B cell (primary cell): ENCODE data around the gene MYO1B. TPM values are rescaled to one million over a fixed set of nuclear protein-coding genes. Genes with fewer than 3 reads are reported as not detected.

Experiments
- ATAC-seq: fragments of 200-7000 bp; cut with Tn5 transposase; one replicate; pipeline ENCODE4 v1.10.0; 2021; ENCODE audit warnings: low read depth, mild to moderate bottlenecking, moderate number of reproducible peaks, moderate library complexity
- CTCF ChIA-PET: fragments of 350-600 bp; sonication (Branson Sonifier 250); formaldehyde crosslinking; loops from one replicate; lab custom pipeline; 2021; ENCODE audit warnings: antibody characterized with exemption, inconsistent platforms; lab: Charles Lee
- POLR2A ChIA-PET: fragments of 350-600 bp; sonication (Branson Sonifier 250); formaldehyde crosslinking; loops from one replicate; lab custom pipeline; 2021; ENCODE audit warnings: antibody characterized with exemption; lab: Charles Lee
- DNase-seq: peaks from one replicate; pipeline ENCODE4 v3.0.0; 2013
- H2AFZ ChIP-seq: 2 replicates; pipeline ENCODE4 v1.6.1; 2012; ENCODE audit warnings: mild to moderate bottlenecking, low read depth, low read length; ENCODE audit not compliant: insufficient read depth, poor library complexity, severe bottlenecking
- H3K27ac ChIP-seq, 2 donors: 1 replicate in 1 of 2; 2 replicates in 1 of 2; pipeline ENCODE4 v1.5.1; 2012 to 2013; ENCODE audit warnings: low read length in 2 of 2, mild to moderate bottlenecking in 2 of 2, moderate library complexity in 1 of 2
- H3K27me3 ChIP-seq, 4 experiments: fragments of 200-600 bp in 1 of 4; sonication (generic) in 1 of 4; replicated peaks in 1 of 4; 1 replicate in 2 of 4; 2 replicates in 2 of 4; pipeline versions ENCODE4 v1.6.1 to v1.7.0; 2013 to 2016; ENCODE audit warnings: low read length in 3 of 4, mild to moderate bottlenecking in 2 of 4, mixed read lengths in 1 of 4, moderate library complexity in 1 of 4; ENCODE audit not compliant: insufficient read depth in 4 of 4, control insufficient read depth in 3 of 4; ENCODE audit errors: control extremely low read depth in 1 of 4
- H3K36me3 ChIP-seq, 2 experiments: replicated peaks in 1 of 2; 1 replicate in 1 of 2; 2 replicates in 1 of 2; pipeline versions ENCODE4 v1.6.1 to v1.7.1; 2013; ENCODE audit warnings: low read length in 1 of 2; ENCODE audit not compliant: insufficient read depth in 2 of 2, control insufficient read depth in 1 of 2; ENCODE audit errors: control extremely low read depth in 1 of 2, extremely low read depth in 1 of 2
- H3K4me1 ChIP-seq, 2 donors: fragments of 200-600 bp in 1 of 2; sonication (generic) in 1 of 2; 1 replicate in 1 of 2; 2 replicates in 1 of 2; pipeline versions ENCODE4 v1.5.1 to v1.6.1; 2013 to 2017; ENCODE audit warnings: low read length in 2 of 2; ENCODE audit not compliant: control insufficient read depth in 2 of 2, insufficient read depth in 2 of 2
- H3K4me2 ChIP-seq: replicated peaks from 2 replicates; pipeline ENCODE3; 2012; ENCODE audit warnings: mild to moderate bottlenecking, low read depth, low read length; ENCODE audit not compliant: poor library complexity, severe bottlenecking
- H3K4me3 ChIP-seq, 5 experiments: fragments of 200-600 bp in 1 of 5; sonication (generic) in 1 of 5; 1 replicate in 3 of 5; 2 replicates in 2 of 5; pipeline versions ENCODE4 v1.5.1 to v1.7.0; 2011 to 2016; ENCODE audit warnings: low read length in 4 of 5, mild to moderate bottlenecking in 4 of 5, low read depth in 2 of 5, control low read depth in 1 of 5, moderate library complexity in 1 of 5; ENCODE audit not compliant: insufficient read depth in 1 of 5; ENCODE audit errors: control extremely low read depth in 1 of 5, extremely low read depth in 1 of 5
- H3K79me2 ChIP-seq: fragments of 200-600 bp; sonication (generic); one replicate; pipeline ENCODE4 v1.6.0; 2016; ENCODE audit warnings: low read length; ENCODE audit not compliant: control insufficient read depth, insufficient read depth
- H3K9ac ChIP-seq: fragments of 200-600 bp; sonication (generic); 2 replicates; pipeline ENCODE4 v1.6.1; 2017; ENCODE audit warnings: mild to moderate bottlenecking, low read length, moderate library complexity
- H3K9me3 ChIP-seq, 3 donors: one replicate each; pipeline versions ENCODE4 v1.6.1 to v1.7.1; 2013; ENCODE audit warnings: low read length in 2 of 3; ENCODE audit not compliant: control insufficient read depth in 2 of 3, insufficient read depth in 1 of 3; ENCODE audit errors: control extremely low read depth in 1 of 3
- H4K20me1 ChIP-seq: 2 replicates; pipeline ENCODE4 v1.6.0; 2012; ENCODE audit warnings: mild to moderate bottlenecking, low read length; ENCODE audit not compliant: insufficient read depth, control insufficient read depth, poor library complexity, severe bottlenecking
- H3K27ac Mint-ChIP-seq: one replicate; pipeline ENCODE4 v1.8.0; 2021; ENCODE audit warnings: mixed read lengths
- H3K27me3 Mint-ChIP-seq: one replicate; pipeline ENCODE4 v1.8.0; 2021; ENCODE audit warnings: mixed read lengths
- H3K4me1 Mint-ChIP-seq: one replicate; pipeline ENCODE4 v1.8.0; 2021; ENCODE audit warnings: mixed read lengths
- H3K4me3 Mint-ChIP-seq: one replicate; pipeline ENCODE4 v1.8.0; 2021; ENCODE audit warnings: mixed read lengths
- H3K9me3 Mint-ChIP-seq: one replicate; pipeline ENCODE4 v1.8.0; 2022; ENCODE audit warnings: mixed read lengths; ENCODE audit not compliant: insufficient read depth
- EZH2 ChIP-seq: IDR thresholded peaks from 2 replicates; pipeline ENCODE4 v1.6.1; 2012; ENCODE audit warnings: borderline replicate concordance, low read depth, mild to moderate bottlenecking, moderate library complexity, low read length; ENCODE audit not compliant: insufficient read depth, poor library complexity, severe bottlenecking
- WGBS: methylation state at CpG from one replicate; pipeline ENCODE4 v1.1.5; 2013; ENCODE audit warnings: missing lambda C conversion rate; ENCODE audit not compliant: insufficient coverage; 5-methylcytosine and 5-hydroxymethylcytosine counted together
- intact Hi-C: fragments of 100-400 bp; cut with micrococcal nuclease; formaldehyde crosslinking; loops from one replicate; pipeline ENCODE4 v1.10.0; 2022
- polyA plus RNA-seq: library from polyadenylated mRNA; depleted of rRNA; stranded (reverse); fragments of >200 nt; gene quantifications from 2 replicates; pipeline ENCODE4 v1.2.3, GENCODE V29; 2012
- total RNA-seq, 2 donors: library from RNA; stranded (reverse); fragments of 120-200 nt in 1 of 2; gene quantifications; 1 replicate in 1 of 2; 2 replicates in 1 of 2; pipeline versions ENCODE4 v1.2.3 to v1.2.4, GENCODE V29; 2013 to 2022
- TF ChIP-seq, protein P1 (sequence below): fragments of 200-600 bp; IDR thresholded peaks from one replicate; pipeline ENCODE4 v1.8.0; 2022; ENCODE audit warnings: antibody characterized with exemption, mild to moderate bottlenecking

MYO1B gene
- total and polyA plus RNA-seq, 2 donors (not counting 1 experiment from before 2014, with no cell fraction given): 0.67 to 4.4 TPM

- Histone ChIP-seq H3K79me2 (no peaks in the 10 kb centered on the region), H3K9me3 (peaks cover 0 to 3% (median 0%) of the 10 kb centered on the region in 3 donors), H3K27ac (no peak overlapping the region), H3K9ac (no peak overlapping the region), H3K27me3 (no peaks in the 10 kb centered on the region), H4K20me1 (no peaks in the 10 kb centered on the region), H2AFZ (no peak overlapping the region), H3K4me3 (no peak overlapping the region), H3K4me2 (no peak overlapping the region), H3K36me3 (no peaks in the 10 kb centered on the region), H3K4me1 (no peaks in the 10 kb centered on the region)
- DNase-seq (no peak), ATAC-seq (no peak)
- POLR2A ChIA-PET: no interaction called here
- 100% methylated on average over 1 of the region's 3 CpGs for WGBS
- Mint-ChIP-seq H3K27ac (no peak overlapping the region), H3K4me1 (no peaks in the 10 kb centered on the region), H3K4me3 (no peak overlapping the region), H3K9me3 (no peaks in the 10 kb centered on the region), H3K27me3 (no peaks in the 10 kb centered on the region)
- intact Hi-C loops: no loop called here
- TF ChIP-seq, protein P1, sequence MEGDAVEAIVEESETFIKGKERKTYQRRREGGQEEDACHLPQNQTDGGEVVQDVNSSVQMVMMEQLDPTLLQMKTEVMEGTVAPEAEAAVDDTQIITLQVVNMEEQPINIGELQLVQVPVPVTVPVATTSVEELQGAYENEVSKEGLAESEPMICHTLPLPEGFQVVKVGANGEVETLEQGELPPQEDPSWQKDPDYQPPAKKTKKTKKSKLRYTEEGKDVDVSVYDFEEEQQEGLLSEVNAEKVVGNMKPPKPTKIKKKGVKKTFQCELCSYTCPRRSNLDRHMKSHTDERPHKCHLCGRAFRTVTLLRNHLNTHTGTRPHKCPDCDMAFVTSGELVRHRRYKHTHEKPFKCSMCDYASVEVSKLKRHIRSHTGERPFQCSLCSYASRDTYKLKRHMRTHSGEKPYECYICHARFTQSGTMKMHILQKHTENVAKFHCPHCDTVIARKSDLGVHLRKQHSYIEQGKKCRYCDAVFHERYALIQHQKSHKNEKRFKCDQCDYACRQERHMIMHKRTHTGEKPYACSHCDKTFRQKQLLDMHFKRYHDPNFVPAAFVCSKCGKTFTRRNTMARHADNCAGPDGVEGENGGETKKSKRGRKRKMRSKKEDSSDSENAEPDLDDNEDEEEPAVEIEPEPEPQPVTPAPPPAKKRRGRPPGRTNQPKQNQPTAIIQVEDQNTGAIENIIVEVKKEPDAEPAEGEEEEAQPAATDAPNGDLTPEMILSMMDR: no peak
- no peak for TF ChIP-seq EZH2
- CTCF ChIA-PET: no interaction called here
Observed at GRCh38 chr2:191351298-191351697, 106.1 kb downstream of the MYO1B start.

DNA sequence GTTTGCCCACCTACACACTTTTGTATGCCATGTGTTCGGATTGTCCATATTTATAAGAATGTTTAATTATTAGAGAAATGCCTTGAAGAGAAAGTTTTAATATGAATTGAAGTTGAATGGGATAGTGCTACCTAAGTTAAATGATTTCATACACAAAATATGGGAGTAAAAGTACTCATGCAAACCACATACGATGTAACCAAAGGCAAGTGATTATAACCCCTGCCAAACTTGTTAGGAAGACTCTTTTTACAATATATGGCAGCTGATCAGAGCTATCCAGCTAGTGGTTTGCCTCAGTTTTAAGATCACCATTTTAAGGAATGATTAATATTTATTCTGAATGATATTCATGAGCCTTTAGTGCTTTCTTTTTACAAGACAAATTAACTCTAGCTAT is 106.7 kb downstream of the MYO1B start:
- Histone ChIP-seq H2AFZ (no peak overlapping the region), H3K79me2 (no peaks in the 10 kb centered on the region), H4K20me1 (no peaks in the 10 kb centered on the region), H3K4me2 (no peak overlapping the region), H3K27ac (no peak overlapping the region), H3K9me3 (peaks cover 0 to 3% (median 0%) of the 10 kb centered on the region in 3 donors), H3K9ac (no peak overlapping the region), H3K36me3 (no peaks in the 10 kb centered on the region), H3K27me3 (no peaks in the 10 kb centered on the region), H3K4me3 (no peak overlapping the region), H3K4me1 (no peaks in the 10 kb centered on the region)
- no peaks in the 10 kb centered on the region for H3K9me3 Mint-ChIP-seq
- POLR2A ChIA-PET: no interaction called here
- CTCF ChIA-PET: no interaction called here
- DNase-seq (no peak), ATAC-seq (no peak)
- no peak overlapping the region for H3K27ac Mint-ChIP-seq
- no peaks in the 10 kb centered on the region for H3K4me1 Mint-ChIP-seq
- no CpG with 5 or more reads among the region's 2 CpGs for WGBS
- no peak overlapping the region for H3K4me3 Mint-ChIP-seq
- intact Hi-C loops: no loop called here
- no peak for TF ChIP-seq EZH2
- TF ChIP-seq, protein P1: no peak
- H3K27me3 Mint-ChIP-seq: no peaks in the 10 kb centered on the region
